Stimulated activated CD8-positive, alpha-beta memory T cell treated with anti-CD3 and anti-CD28 coated beads, Interleukin-15, amount 100 ng/mL, for 4 hours (primary cell): Measurements from ENCODE around the gene LINC00305.

Experiments used
- DNase-seq, 2 donors: peaks; one replicate each; pipeline ENCODE4 v3.0.0-alpha.2; 2020; ENCODE audit warnings: low read depth in 2 of 2

LINC00305 gene

GRCh38 chr18:64115881-64116280 is 33.0 kb downstream of the LINC00305 start:
- no peak for DNase-seq

- DNase-seq: no peak
Measured at GRCh38 chr18:64111950-64112349, 36.9 kb downstream of the LINC00305 start.

DNA sequence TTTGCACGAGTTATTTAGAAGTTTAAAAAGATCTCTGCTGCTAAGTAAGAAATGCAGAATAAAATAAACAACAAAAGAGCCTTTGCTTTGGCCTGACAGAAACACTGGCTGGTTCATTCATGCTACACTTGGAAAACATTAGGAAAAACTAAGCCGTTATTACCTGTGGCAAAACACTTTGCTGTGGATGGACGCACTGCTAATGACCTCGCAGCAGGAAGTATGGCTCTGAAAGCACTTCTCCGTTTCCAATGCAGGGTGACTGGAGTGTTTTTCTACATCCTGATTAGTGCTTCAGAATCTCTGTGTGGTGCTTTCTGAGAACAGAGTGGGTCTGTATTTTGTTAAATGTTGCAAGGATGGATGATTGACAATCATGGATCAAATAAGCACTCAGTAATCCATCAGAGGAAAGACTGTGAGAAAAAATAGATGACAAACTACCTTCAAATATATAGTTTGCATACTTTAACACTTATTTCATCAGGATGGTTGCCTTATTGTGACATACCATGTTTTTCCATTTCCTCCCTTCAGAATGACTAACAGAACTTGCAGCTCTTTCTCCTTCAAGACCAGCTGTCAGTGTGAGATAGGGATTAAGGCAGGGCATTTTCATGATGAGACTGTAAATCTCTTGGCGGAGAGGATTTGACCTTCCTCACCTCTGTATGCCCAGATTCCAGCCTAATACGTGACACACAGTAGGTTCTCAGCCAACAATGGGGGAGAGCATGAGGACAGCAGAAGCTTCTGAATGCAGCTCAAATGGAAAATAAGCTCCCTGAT is 38.0 kb downstream of the LINC00305 start:
- no peak for DNase-seq

GRCh38 chr18:64103986-64104385 is 44.9 kb downstream of the LINC00305 start:
- DNase-seq: no peak

DNA sequence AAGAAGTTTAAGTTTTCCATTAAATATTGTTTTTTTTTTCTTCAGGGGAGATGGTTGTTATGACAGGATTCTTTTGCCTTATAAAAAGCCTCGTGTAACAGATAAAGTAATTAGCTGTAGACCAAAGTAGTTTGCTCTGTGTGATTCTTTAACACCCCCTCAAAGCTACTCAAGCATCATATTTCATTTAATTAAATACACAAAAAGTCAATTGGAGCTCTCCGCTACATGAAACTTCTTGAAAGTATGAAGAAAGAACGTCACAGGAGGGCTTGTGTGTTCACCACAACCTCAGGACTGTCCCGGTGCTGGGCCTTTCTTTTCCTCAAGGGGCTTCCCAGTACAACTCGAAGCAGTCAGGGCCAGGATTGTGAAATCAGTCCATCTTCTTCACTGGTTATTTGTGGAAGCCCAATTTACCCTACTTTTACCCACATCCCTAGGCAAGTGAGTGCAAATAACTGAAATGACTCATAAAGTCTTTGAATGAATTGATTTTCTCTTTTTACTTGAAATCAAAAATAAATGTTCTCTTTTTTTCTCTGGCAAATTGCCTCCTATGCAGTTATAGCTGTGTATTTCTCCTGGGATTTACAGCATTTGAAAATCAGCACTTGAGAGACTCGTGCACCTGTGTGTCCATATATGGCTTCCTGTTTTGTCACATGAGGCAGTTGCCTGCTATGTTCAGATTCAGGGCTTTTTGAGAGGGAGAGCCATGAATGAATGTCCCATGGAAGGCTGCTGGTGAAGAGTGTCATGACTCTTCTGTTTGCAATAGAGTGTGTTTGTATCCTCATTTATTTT is 48.6 kb downstream of the LINC00305 start:
- DNase-seq: no peak

GRCh38 chr18:64099244-64099643 is 49.6 kb downstream of the LINC00305 start:
- no peak for DNase-seq

DNA sequence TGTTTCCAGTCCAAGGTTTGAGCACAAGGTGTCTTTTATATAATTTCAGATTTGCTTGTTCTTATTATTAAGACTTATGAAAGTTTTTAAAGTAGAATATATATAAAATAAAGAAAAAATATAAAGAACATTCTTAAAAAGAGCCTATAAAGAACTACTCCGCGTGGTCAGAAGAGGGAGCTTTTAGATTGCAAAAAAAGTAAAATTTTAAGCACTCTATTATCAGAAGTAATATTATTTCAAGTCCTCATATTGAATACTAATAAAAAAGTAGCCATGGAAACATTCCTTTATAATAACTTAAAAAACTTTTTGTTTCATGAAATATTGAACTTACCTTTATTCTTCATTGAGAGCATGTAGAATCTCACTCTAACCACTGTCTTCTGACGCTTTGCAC is 51.4 kb downstream of the LINC00305 start:
- no peak for DNase-seq

GRCh38 chr18:64095056-64095455 is 53.8 kb downstream of the LINC00305 start:
- DNase-seq: no peak

- no peak for DNase-seq
Measured at GRCh38 chr18:64094210-64094609, 54.7 kb downstream of the LINC00305 start.

DNA sequence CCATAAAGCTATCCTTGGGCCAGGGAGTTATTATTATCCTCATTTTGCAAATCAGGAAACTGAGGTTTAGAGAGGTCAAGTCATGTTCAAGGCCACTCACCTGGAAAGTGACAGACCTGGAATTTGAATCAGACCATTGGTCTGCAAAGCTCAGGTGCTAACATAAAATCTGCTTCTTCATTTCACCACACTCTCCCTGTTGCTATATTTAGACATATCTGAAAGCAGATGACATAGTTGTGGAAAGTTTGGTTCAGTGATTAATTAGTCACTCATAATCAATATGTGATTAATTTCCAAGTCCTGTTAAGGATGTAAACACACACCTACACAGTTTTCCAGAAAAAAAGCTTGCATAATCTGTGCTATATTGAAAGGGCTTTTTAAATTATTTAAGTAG is 57.4 kb downstream of the LINC00305 start:
- DNase-seq: no peak

- no peak for DNase-seq
Measured at GRCh38 chr18:64090876-64091275, 58.0 kb downstream of the LINC00305 start.

GRCh38 chr18:64083916-64084315 is 65.0 kb downstream of the LINC00305 start:
- no peak for DNase-seq

DNA sequence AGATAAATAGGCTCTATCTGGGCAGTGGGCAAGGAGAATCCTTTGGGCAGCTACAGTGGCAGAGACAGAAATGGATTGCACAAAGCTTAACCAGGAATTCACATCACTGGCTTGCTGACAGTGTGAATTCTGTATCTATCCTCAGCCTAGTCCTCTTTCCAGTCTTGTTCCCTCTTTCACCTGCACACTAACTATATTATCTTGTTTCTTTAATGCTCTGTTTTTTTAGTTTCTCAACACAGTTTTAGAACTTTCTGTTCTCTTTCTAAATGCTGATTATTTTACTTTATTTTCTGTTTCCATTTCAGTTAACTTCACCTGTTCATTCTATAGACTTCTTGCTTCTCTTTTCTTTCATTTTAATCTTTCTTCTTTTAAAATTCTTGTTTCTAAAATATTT is 66.4 kb downstream of the LINC00305 start:
- no peak for DNase-seq

GRCh38 chr18:64082054-64082453 is 66.8 kb downstream of the LINC00305 start:
- no peak for DNase-seq

- DNase-seq: no peak
Measured at GRCh38 chr18:64073971-64074370, 74.9 kb downstream of the LINC00305 start.

- no peak for DNase-seq
Measured at GRCh38 chr18:64055019-64055418, 93.9 kb downstream of the LINC00305 start.

GRCh38 chr18:64053246-64053645 is 95.6 kb downstream of the LINC00305 start:
- no peak for DNase-seq

GRCh38 chr18:64052772-64053171 is 96.1 kb downstream of the LINC00305 start:
- no peak for DNase-seq

GRCh38 chr18:64044616-64045015 is 104.3 kb downstream of the LINC00305 start:
- no peak for DNase-seq

DNA sequence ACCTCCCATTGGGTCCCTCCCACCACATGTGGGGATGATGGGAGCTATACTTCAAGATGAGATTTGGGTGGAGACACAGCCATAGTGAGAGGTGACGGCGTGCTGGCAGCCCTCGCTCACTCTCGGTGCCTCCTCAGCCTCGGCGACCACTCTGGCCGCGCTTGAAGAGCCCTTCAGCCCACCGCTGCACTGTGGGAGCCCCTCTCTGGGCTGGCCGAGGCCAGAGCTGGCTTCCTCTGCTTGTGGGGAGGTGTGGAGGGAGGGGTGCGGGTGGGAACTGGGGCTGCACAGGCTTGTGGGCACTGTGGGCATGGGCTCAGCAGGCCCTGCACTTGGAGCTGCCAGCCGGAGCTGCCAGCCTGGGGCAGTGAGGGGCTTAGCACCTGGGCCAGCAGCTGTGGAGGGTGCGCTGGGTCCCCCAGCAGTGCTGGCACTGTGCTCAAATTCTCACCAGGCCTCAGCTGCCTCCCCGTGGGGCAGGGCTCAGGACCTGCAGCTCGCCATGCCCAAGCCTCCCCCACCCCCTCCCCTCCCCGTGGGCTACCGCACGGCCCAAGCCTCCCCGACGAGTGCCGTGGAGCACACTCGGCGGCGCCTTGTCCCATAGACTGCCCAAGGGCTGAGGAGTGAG is 106.0 kb downstream of the LINC00305 start:
- no peak for DNase-seq

- no peak for DNase-seq
Measured at GRCh38 chr18:64037812-64038414, 111.0 kb downstream of the LINC00305 start.

- no peak for DNase-seq
Measured at GRCh38 chr18:64032312-64032711, 116.6 kb downstream of the LINC00305 start.
